ENCODE data around the gene DCST2.

GRCh38 chr1:155075535-155075934 lies 42.0 kb upstream of the DCST2 start:
- TF ChIP-seq, protein P1, sequence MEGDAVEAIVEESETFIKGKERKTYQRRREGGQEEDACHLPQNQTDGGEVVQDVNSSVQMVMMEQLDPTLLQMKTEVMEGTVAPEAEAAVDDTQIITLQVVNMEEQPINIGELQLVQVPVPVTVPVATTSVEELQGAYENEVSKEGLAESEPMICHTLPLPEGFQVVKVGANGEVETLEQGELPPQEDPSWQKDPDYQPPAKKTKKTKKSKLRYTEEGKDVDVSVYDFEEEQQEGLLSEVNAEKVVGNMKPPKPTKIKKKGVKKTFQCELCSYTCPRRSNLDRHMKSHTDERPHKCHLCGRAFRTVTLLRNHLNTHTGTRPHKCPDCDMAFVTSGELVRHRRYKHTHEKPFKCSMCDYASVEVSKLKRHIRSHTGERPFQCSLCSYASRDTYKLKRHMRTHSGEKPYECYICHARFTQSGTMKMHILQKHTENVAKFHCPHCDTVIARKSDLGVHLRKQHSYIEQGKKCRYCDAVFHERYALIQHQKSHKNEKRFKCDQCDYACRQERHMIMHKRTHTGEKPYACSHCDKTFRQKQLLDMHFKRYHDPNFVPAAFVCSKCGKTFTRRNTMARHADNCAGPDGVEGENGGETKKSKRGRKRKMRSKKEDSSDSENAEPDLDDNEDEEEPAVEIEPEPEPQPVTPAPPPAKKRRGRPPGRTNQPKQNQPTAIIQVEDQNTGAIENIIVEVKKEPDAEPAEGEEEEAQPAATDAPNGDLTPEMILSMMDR (conservative IDR thresholded peaks at IDR 0.05; ENCODE audit: low read depth, low read length), result no peak
- TF ChIP-seq EZH2 (IDR thresholded peaks at IDR 0.05; ENCODE audit: low read length, unreplicated experiment), result no peak
- no peak for TF ChIP-seq EZH2phosphoT487 (IDR thresholded peaks at IDR 0.05; ENCODE audit: borderline replicate concordance, low read length)

Measured in PC-3 (cell line).